ENCODE results near the gene IGSF23. TPM values are rescaled to one million over a fixed set of nuclear protein-coding genes. Genes with fewer than 3 reads are reported as not detected.
"Not testable (repeated sequence)": the region's sequence is repeated elsewhere in the genome, so short reads cannot be mapped to it uniquely, and the experiment has no call there.

The IGSF23 gene
- total RNA-seq, 2 donors from 2014 or later = not detected

DNA sequence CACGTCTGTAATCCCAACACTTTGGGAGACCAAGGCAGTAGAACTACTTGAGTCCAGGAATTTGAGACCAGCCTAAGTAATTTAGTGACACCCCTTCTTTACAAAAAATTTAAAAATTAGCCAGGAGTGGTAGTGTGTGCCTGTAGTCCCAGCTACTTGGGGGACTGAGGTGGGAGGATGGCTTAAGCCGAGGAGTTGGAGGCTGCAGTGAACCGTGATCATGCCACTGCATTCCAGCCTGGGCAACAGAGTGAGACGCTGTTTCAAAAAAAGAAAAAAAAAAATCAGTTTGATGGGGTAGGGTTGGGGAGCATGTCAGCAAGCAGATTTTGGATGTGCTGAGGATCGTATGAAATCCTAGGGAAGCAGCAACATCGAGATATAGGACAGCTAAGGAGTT, 62.2 kb downstream of the IGSF23 start:
- Mint-ChIP-seq H3K27ac (no peak overlapping the region), H3K27me3 (ENCODE audit: low read depth) (no peaks in the 10 kb centered on the region), H3K36me3 (ENCODE audit: insufficient read depth in 2 of 2) (no peaks in the 10 kb centered on the region), H3K4me3 (no peak overlapping the region), H3K4me1 (ENCODE audit: low read depth) (no peaks in the 10 kb centered on the region), H3K9me3 (no peaks in the 10 kb centered on the region)
- ATAC-seq (replicated peaks in 1 of 2) (no peak), DNase-seq (no peak)

DNA sequence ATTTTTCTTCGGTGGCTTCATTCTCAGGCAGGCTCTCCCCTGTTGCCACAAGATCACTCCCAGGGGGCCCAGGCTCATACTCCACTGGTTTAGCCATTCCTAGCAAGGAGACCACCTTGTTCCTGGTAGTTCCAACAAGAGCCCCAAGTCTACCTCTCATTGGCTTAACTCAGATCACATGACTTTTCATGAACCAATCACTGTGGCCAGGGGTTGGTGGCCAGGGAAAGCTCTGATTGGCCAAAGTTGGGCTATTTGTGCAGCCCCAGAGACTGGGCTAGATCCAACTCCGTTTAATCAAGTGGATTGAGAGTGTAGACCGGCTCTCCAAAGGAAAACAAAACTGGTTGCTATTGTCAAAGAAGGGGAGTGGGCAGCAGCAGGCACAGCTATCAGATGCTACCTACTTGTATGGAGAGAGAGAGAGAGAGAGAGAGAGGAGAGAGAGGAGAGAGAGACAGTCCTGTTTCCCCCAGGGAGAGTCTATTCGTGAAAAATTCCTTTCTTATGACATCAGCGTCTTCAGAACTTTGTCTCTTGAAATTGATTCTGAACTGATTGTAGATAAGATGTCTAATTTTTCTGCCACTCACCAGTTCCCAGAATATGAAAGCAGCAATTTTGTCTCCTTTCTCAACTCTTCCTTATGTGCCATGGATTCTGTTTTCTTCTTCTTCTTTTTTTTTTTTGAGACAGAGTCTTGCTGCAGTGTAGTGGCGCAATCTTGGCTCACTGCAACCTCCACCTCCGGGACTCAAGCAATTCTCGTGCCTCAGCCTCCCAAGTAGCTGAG, 63.9 kb downstream of the IGSF23 start:
- Mint-ChIP-seq H3K27me3 (ENCODE audit: low read depth) (no peaks in the 10 kb centered on the region), H3K27ac (no peak overlapping the region), H3K36me3 (ENCODE audit: insufficient read depth in 2 of 2) (no peaks in the 10 kb centered on the region), H3K4me3 (no peak overlapping the region), H3K4me1 (ENCODE audit: low read depth) (no peaks in the 10 kb centered on the region), H3K9me3 (no peaks in the 10 kb centered on the region)
- DNase-seq (no peak), ATAC-seq (replicated peaks in 1 of 2) (no peak)

DNA sequence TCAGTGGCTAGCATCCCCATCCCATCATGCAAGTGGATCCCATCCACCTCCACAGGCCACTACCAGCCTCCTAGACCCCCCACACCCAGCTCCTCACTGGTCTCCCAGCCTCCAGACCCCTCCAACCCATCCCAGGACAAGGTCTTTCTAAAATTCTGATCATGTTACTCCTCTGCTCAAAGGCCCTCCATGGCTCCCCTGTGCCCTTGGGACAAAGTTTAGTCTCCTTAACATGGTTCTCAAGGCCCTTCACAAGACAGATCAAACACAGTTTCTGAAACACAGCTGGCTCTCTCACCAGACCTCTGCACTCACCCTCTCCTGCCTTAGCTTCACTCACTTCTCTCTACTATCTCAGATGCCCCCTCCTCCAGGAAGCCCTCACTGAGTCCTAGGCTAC, 67.2 kb downstream of the IGSF23 start:
- H3K27ac Mint-ChIP-seq = no peak overlapping the region
- DNase-seq (no peak), ATAC-seq (replicated peaks in 1 of 2) (no peak)
- peaks cover 7% of the 10 kb centered on the region for H3K27me3 Mint-ChIP-seq (ENCODE audit: low read depth)
- no peaks in the 10 kb centered on the region for H3K36me3 Mint-ChIP-seq (ENCODE audit: insufficient read depth in 2 of 2)
- H3K4me3 Mint-ChIP-seq = no peak overlapping the region
- peaks cover 14% of the 10 kb centered on the region for H3K4me1 Mint-ChIP-seq (ENCODE audit: low read depth)
- H3K9me3 Mint-ChIP-seq = no peaks in the 10 kb centered on the region

DNA sequence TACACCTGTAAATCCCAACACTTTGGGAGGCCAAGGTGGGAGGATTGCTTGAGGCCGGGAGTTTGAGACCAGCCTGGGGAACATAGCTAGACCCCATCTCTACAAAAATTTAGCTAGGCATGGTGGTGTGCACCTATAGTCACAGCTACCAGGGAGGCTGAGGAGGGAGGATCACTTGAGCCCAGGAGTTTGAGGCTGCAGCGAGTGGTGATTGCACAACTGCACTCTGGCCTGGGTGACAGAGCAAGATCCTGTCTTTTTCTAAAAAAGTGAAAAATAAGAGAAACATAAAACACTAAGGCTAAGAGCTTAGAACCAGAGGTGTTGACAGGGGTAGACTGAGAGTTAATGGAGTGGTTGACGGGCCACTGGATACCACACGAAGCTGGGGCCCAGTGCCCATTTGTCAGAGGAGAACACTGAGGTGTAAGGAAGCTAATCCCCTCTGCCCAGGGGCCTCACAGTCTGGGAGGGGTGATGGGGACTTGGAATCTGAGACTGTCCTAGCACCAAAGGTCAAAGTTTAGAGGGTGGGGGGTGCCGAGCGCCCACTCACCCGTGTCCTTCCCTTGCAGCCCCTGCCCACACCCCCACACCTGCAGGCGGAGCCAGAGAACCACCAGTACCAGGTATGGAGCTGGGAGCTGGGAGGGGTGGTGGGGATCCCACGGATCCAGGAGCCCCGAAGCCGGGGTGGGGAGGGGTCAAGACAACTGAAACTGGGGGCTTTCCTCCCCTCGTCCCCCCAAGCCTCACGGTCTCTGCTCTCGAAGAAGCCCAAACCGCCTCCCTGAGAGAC, 68.8 kb downstream of the IGSF23 start:
- no peaks in the 10 kb centered on the region for H3K36me3 Mint-ChIP-seq (ENCODE audit: insufficient read depth in 2 of 2)
- H3K27ac Mint-ChIP-seq = no peak overlapping the region
- H3K9me3 Mint-ChIP-seq = no peaks in the 10 kb centered on the region
- H3K4me1 Mint-ChIP-seq (ENCODE audit: low read depth) = peaks cover 22% of the 10 kb centered on the region
- H3K4me3 Mint-ChIP-seq = no peak overlapping the region
- no peak for ATAC-seq (replicated peaks in 1 of 2)
- DNase-seq = no peak
- H3K27me3 Mint-ChIP-seq (ENCODE audit: low read depth) = peaks cover 15% of the 10 kb centered on the region

DNA sequence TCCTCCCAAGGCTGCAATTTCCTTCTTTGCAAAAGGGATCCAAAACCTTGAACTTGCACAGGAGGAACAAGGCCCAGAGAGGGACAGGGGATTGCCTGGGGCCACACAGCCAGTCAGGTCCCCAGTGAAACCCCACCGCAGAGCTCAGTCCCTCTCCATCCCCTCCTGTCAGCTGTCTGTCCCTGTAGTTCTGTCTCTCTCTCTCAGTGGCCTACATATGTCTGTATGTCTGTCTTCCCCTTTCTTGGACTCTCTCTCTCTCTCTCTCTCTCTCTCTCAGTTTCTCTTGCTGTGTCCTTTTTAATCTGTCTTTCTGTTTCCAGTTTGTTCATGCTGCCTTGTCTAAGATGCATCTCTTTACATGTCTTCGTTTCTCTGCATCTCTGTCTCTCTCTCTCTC, 69.4 kb downstream of the IGSF23 start:
- no peak overlapping the region for H3K27ac Mint-ChIP-seq
- H3K27me3 Mint-ChIP-seq (ENCODE audit: low read depth) = peaks cover 18% of the 10 kb centered on the region
- no peak overlapping the region for H3K4me3 Mint-ChIP-seq

DNA sequence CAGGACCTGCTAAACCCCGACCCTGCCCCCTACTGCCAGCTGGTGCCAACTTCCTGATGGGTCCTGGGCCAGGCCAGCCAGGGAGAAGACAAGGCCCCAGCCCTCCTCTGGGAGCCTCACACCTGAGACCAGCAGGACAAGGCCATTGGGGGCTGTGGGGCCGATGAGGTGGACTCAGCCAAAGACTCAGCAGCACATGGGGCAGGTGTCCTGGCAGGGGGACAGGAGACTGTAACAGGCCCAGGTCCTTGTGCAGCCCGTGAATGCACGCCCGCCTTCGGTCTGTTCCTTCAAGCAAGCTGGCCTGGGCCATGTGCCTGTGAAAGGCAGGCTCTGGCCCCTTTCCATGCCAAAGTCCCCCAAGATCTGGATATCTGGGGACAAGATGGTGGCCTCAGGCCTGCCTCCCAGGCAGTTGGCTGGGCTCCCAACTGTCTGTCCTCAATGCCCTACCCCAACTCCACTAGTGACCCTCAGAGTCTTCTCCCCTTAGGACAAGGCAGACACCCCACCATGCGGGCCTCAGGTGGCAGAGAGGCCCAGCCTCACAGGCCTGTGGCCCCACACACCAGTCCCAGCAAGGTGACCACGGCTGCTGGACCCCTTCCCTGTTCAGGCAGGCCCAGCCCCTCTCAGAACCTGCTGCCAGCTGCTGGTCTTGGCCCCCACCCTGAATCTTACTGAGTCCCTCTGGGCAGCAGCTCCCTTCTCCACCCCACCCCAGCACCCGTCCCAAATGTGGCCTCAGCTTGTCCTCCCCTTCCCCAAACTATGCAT, 70.3 kb downstream of the IGSF23 start:
- no peak for ATAC-seq (replicated peaks in 1 of 2)
- no peaks in the 10 kb centered on the region for H3K9me3 Mint-ChIP-seq

More for the DNA sequence above, 69.4 kb downstream of the IGSF23 start:
- Mint-ChIP-seq H3K36me3 (ENCODE audit: insufficient read depth in 2 of 2) (no peaks in the 10 kb centered on the region), H3K9me3 (no peaks in the 10 kb centered on the region), H3K4me1 (ENCODE audit: low read depth) (peaks cover 22% of the 10 kb centered on the region)
- no peak for ATAC-seq (replicated peaks in 1 of 2)
- DNase-seq = no peak

DNA sequence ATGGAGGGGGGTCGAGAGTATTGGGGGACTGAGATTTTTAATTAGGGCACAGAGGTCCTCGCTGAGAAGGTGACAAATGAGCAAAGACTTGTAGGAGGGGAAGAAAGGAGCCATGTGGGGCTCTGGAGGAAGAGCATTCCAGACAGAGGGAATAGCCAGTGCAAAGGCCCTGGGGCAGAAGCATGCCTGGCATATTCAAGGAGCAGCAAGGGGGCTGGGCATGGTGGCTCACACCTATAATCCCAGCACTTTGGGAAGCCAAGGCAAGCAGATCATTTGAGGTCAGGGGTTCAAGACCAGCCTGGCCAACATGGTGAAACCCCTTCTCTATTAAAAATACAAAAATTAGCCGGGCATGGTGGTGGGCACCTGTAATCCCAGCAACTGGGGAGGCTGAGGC, 71.0 kb downstream of the IGSF23 start:
- not testable (repeated sequence) for H3K9me3 Mint-ChIP-seq; DNase-seq; ATAC-seq (replicated peaks in 1 of 2); H3K4me3 Mint-ChIP-seq; H3K36me3 Mint-ChIP-seq (ENCODE audit: insufficient read depth in 2 of 2); H3K27ac Mint-ChIP-seq
- H3K27me3 Mint-ChIP-seq (ENCODE audit: low read depth) = peaks cover 21% of the 10 kb centered on the region
- H3K4me1 Mint-ChIP-seq (ENCODE audit: low read depth) = peaks cover 30% of the 10 kb centered on the region

More for the DNA sequence above, 70.3 kb downstream of the IGSF23 start:
- H3K4me1 Mint-ChIP-seq (ENCODE audit: low read depth) = peaks cover 23% of the 10 kb centered on the region
- H3K4me3 Mint-ChIP-seq = no peak overlapping the region
- no peak for DNase-seq
- H3K36me3 Mint-ChIP-seq (ENCODE audit: insufficient read depth in 2 of 2) = no peaks in the 10 kb centered on the region
- H3K27ac Mint-ChIP-seq = no peak overlapping the region
- H3K27me3 Mint-ChIP-seq (ENCODE audit: low read depth) = peaks cover 21% of the 10 kb centered on the region

DNA sequence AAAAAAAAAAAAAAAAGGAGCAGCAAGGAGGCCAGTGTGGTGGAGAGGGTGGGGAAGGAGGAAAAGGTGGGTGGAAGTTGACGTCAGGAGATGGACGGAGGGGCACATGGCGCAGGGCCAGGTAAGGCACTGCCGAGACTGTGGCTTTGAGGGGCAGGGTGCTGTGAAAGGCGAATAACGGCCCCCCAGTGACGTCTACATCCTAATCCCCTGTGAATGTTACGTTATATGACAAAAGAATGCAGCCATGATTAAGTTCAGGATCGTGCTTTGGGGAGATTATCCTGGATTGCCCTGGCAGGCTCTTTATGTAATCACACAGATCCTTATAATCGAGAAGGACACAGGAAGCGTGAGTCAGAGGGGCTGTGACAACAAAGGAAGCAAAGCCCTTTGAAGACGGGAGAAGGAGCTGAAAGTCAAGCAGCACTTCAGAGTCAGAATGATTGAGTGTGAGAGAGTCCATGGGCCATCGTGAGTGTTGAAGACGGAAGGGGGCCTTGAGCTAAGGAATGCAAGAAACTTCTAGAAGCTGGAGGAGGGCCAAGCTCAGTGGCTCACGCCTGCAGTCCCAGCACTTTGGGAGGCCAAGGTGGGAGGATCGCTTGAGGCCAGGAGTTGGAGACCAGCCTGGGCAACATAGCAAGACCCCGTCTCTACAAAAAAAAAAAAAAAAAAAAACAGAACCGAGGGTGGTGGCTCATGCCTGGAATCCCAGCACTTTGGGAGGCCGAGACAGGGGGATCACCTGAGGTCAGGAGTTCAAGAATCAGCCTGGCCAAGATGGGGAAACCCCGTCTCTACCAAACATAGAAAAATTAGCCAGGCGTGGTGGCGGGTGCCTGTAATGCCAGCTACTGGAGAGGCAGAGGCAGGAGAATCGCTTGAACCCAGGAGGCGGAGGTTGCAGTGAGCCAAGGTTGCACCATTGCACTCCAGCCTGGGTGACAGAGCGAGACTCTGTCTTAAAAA, 71.8 kb downstream of the IGSF23 start:
- Mint-ChIP-seq H3K36me3 (ENCODE audit: insufficient read depth in 2 of 2) (no peaks in the 10 kb centered on the region), H3K27me3 (ENCODE audit: low read depth) (peaks cover 21% of the 10 kb centered on the region), H3K4me3 (peak overlapping the region in 1 of 2 donors; percentile 48), H3K4me1 (ENCODE audit: low read depth) (peaks cover 37% of the 10 kb centered on the region), H3K27ac (no peak overlapping the region), H3K9me3 (no peaks in the 10 kb centered on the region)
- DNase-seq (peak in 1 of 2 donors; percentile 10), ATAC-seq (replicated peaks in 1 of 2) (no peak)

DNA sequence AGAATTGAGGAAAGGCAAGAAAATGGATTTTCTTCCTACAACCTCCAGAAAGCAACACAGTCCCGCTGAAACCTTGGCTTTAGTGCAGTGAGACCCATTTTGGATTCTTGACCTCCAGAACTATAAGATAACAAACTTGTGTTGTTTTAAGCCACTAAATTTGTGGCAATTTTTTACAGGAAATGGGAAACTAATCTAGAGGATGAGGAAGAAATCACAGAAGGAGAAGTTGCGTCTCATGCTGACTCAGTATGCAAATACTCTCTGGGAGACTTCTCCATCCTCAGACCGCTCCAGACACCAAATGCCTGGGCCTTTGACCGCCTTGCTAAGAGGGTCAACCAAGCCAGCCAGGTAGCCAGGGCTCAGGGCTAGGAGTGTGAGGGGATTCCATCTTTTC, 72.5 kb downstream of the IGSF23 start:
- no peak overlapping the region for H3K27ac Mint-ChIP-seq
- H3K27me3 Mint-ChIP-seq (ENCODE audit: low read depth) = peaks cover 21% of the 10 kb centered on the region
- H3K36me3 Mint-ChIP-seq (ENCODE audit: insufficient read depth in 2 of 2) = no peaks in the 10 kb centered on the region
- DNase-seq (no peak), ATAC-seq (replicated peaks in 1 of 2) (no peak)
- H3K4me3 Mint-ChIP-seq = no peak overlapping the region
- H3K9me3 Mint-ChIP-seq = no peaks in the 10 kb centered on the region
- H3K4me1 Mint-ChIP-seq (ENCODE audit: low read depth) = peaks cover 37% of the 10 kb centered on the region

Other genes with a start within 250 kb of the IGSF23 start
- gene ZNF285, start 212.0 kb upstream of the IGSF23 start, total RNA-seq = 1 to 10 TPM; 1.9 to 2.2 TPM
- 1 to 10 TPM; 1.4 to 2.7 TPM for gene ZNF229, start 165.1 kb upstream of the IGSF23 start, total RNA-seq
- 10 to 100 TPM in 1 of 2 donors, 1 to 10 TPM in 1; 8.2 to 10.5 TPM for gene ZNF180, start 113.0 kb upstream of the IGSF23 start, total RNA-seq
- not detected for gene CEACAM20, start 83.9 kb upstream of the IGSF23 start, total RNA-seq
- 10 to 100 TPM; 13.9 to 17.5 TPM for gene PVR, start 30.3 kb downstream of the IGSF23 start, total RNA-seq
- gene CEACAM19, start 57.9 kb downstream of the IGSF23 start, total RNA-seq = 1 to 10 TPM; 3.0 to 4.3 TPM
- not detected for gene CEACAM16, start 85.6 kb downstream of the IGSF23 start, total RNA-seq
- 100 to 1,000 TPM; 192 to 208 TPM for gene BCL3, start 135.1 kb downstream of the IGSF23 start, total RNA-seq
- not detected for gene CBLC, start 164.3 kb downstream of the IGSF23 start, total RNA-seq
- gene BCAM, start 195.5 kb downstream of the IGSF23 start, total RNA-seq = under 1 TPM in 1 of 2 donors, not detected in 1; 0.21 TPM
- gene NECTIN2, start 232.7 kb downstream of the IGSF23 start, total RNA-seq = 1 to 10 TPM; 2.8 to 3.3 TPM